SW480 (cell line): ENCODE measurements around the gene LSAMP.

ENCODE experiments used
- DNase-seq: peaks from one replicate; pipeline ENCODE4 v3.0.0-alpha.2; 2016; ENCODE audit warnings: low spot score

LSAMP gene

GRCh38 chr3:116015931-116016330, 429.4 kb downstream of the LSAMP start:
- DNase-seq: no peak

- DNase-seq: no peak
Observed at GRCh38 chr3:116007000-116007399, 438.3 kb downstream of the LSAMP start.

- DNase-seq: peak; percentile 12
Observed at GRCh38 chr3:116005404-116005803, 439.9 kb downstream of the LSAMP start.

GRCh38 chr3:116002235-116002634, 443.1 kb downstream of the LSAMP start:
- no peak for DNase-seq

- DNase-seq: no peak
Observed at GRCh38 chr3:116001151-116001621, 444.1 kb downstream of the LSAMP start.

GRCh38 chr3:116000311-116000710, 445.0 kb downstream of the LSAMP start:
- peak; percentile 72 for DNase-seq

- DNase-seq: no peak
Observed at GRCh38 chr3:115999613-116000012, 445.7 kb downstream of the LSAMP start.

GRCh38 chr3:115999001-115999585, 446.2 kb downstream of the LSAMP start:
- DNase-seq: no peak

- DNase-seq: no peak
Observed at GRCh38 chr3:115996420-115997108, 448.7 kb downstream of the LSAMP start.

- no peak for DNase-seq
Observed at GRCh38 chr3:115990669-115991068, 454.6 kb downstream of the LSAMP start.

- no peak for DNase-seq
Observed at GRCh38 chr3:115989684-115990421, 455.4 kb downstream of the LSAMP start.

- DNase-seq: peak; percentile 24
Observed at GRCh38 chr3:115986555-115987207, 458.6 kb downstream of the LSAMP start.

- no peak for DNase-seq
Observed at GRCh38 chr3:115982629-115983028, 462.7 kb downstream of the LSAMP start.

- DNase-seq: no peak
Observed at GRCh38 chr3:115982108-115982507, 463.2 kb downstream of the LSAMP start.

- DNase-seq: no peak
Observed at GRCh38 chr3:115980709-115981108, 464.6 kb downstream of the LSAMP start.

- DNase-seq: no peak
Observed at GRCh38 chr3:115977866-115978265, 467.4 kb downstream of the LSAMP start.

GRCh38 chr3:115975796-115976195, 469.5 kb downstream of the LSAMP start:
- DNase-seq: no peak

GRCh38 chr3:115975353-115975752, 469.9 kb downstream of the LSAMP start:
- peak; percentile 12 for DNase-seq

- no peak for DNase-seq
Observed at GRCh38 chr3:115974940-115975339, 470.3 kb downstream of the LSAMP start.

- no peak for DNase-seq
Observed at GRCh38 chr3:115968871-115969270, 476.4 kb downstream of the LSAMP start.

- DNase-seq: no peak
Observed at GRCh38 chr3:115961380-115961779, 483.9 kb downstream of the LSAMP start.

GRCh38 chr3:115960799-115961198, 484.5 kb downstream of the LSAMP start:
- no peak for DNase-seq

- no peak for DNase-seq
Observed at GRCh38 chr3:115958526-115958925, 486.8 kb downstream of the LSAMP start.
